SIG-M5 treated with dmso at 0.1 percent for 504 hours (cell line): ENCODE results near the gene PLCZ1.

ENCODE experiments used
- DNase-seq: peaks from one replicate; lab custom pipeline; 2025; ENCODE audit not compliant: unreplicated experiment; lab: John Stamatoyannopoulos, UW

PLCZ1 gene

GRCh38 chr12:18634382-18634781 lies 103.4 kb downstream of the PLCZ1 start:
- DNase-seq, result no peak
